GM19395 (cell line): ENCODE data around the gene C2orf92.

Experiments used
- ATAC-seq: cut with Tn5 transposase; IDR thresholded peaks from one replicate; pipeline ENCODE4 v1.9.1; 2021; ENCODE audit warnings: mild to moderate bottlenecking, moderate library complexity; ENCODE audit not compliant: unreplicated experiment

C2orf92 gene

GRCh38 chr2:97712693-97713295, 43.3 kb downstream of the C2orf92 start:
- ATAC-seq = no peak

GRCh38 chr2:97713296-97714083, 44.0 kb downstream of the C2orf92 start, which contains the start of gene ZAP70:
TSS of gene ZAP70 (plus strand) at chr2:97713576. CDS start at chr2:97724037, 10,461 bp downstream.
- ATAC-seq = no peak

GRCh38 chr2:97714084-97714949, 44.8 kb downstream of the C2orf92 start:
- no peak for ATAC-seq

GRCh38 chr2:97714950-97715652, 45.6 kb downstream of the C2orf92 start:
- no peak for ATAC-seq

- no peak for ATAC-seq
Measured at GRCh38 chr2:97715951-97716694, 46.6 kb downstream of the C2orf92 start.

GRCh38 chr2:97716695-97717612, 47.4 kb downstream of the C2orf92 start:
- no peak for ATAC-seq

- no peak for ATAC-seq
Measured at GRCh38 chr2:97717613-97717995, 48.1 kb downstream of the C2orf92 start.

GRCh38 chr2:97718051-97718882, 48.8 kb downstream of the C2orf92 start:
- no peak for ATAC-seq

- no peak for ATAC-seq
Measured at GRCh38 chr2:97718942-97719341, 49.4 kb downstream of the C2orf92 start.

- ATAC-seq = no peak
Measured at GRCh38 chr2:97719362-97720155, 50.0 kb downstream of the C2orf92 start.

GRCh38 chr2:97720746-97721145, 51.2 kb downstream of the C2orf92 start:
- ATAC-seq = no peak

GRCh38 chr2:97722227-97722626, 52.7 kb downstream of the C2orf92 start:
- no peak for ATAC-seq

GRCh38 chr2:97723156-97724072, 53.9 kb downstream of the C2orf92 start:
- no peak for ATAC-seq

- no peak for ATAC-seq
Measured at GRCh38 chr2:97724073-97724410, 54.5 kb downstream of the C2orf92 start.

GRCh38 chr2:97724501-97724900, 55.0 kb downstream of the C2orf92 start:
- ATAC-seq = no peak

- ATAC-seq = no peak
Measured at GRCh38 chr2:97724946-97725688, 55.6 kb downstream of the C2orf92 start.
